ENCODE results near the gene ARHGEF39. TPM values are rescaled to one million over a fixed set of nuclear protein-coding genes. Genes with fewer than 3 reads are reported as not detected.
A peak's percentile ranks its signal among the peaks of the same experiment; 100 is the strongest.

Gene ARHGEF39
- total and polyA plus RNA-seq, 4 experiments from 2014 or later: 1.0 to 1.1 TPM; not detected in 2

GRCh38 chr9:35667939-35668338 is 2.9 kb upstream of the ARHGEF39 start:
- DNase-seq: no peak
- no peak overlapping the region for H3K4me3 ChIP-seq (ENCODE audit: low read length in 2 of 2)
- H3K27ac Mint-ChIP-seq: no peak overlapping the region
- H3K9me3 ChIP-seq (ENCODE audit: control insufficient read depth in 1 of 2, low read length in 2 of 2): no peaks in the 10 kb centered on the region
- ChIA-PET POLR2A (ENCODE audit: partially characterized antibody) (no interaction called here), CTCF (ENCODE audit: partially characterized antibody) (interaction anchor here (0.6 to 17.9 kb wide), 4 partner anchors 9 to 62 kb away, joined by 3 to 339 read pairs (median 133); partner anchors contain the start of genes CCDC107, RMRP, SIT1 and TPM2)
- peaks cover 19 to 37% (median 28%) of the 10 kb centered on the region in 4 donors for H3K4me1 Mint-ChIP-seq
- no peaks in the 10 kb centered on the region for H3K36me3 ChIP-seq (ENCODE audit: insufficient read depth, low read length)
- H3K27me3 Mint-ChIP-seq: no peaks in the 10 kb centered on the region
- H3K27me3 ChIP-seq (ENCODE audit: insufficient read depth, low read length): no peaks in the 10 kb centered on the region
- H3K9me3 Mint-ChIP-seq: peaks cover 0 to under 1% (median 0%) of the 10 kb centered on the region in 8 donors
- H3K27ac ChIP-seq (ENCODE audit: low read depth, low read length): no peak overlapping the region
- intact Hi-C loops (cut with micrococcal nuclease): no loop called here
- H3K4me1 ChIP-seq (ENCODE audit: insufficient read depth, low read length): peaks cover 25% of the 10 kb centered on the region
- H3K4me3 Mint-ChIP-seq: no peak overlapping the region
- H3K36me3 Mint-ChIP-seq: no peaks in the 10 kb centered on the region

- intact Hi-C loops (cut with micrococcal nuclease): no loop called here
- DNase-seq: no peak
- Histone ChIP-seq H3K9me3 (ENCODE audit: control insufficient read depth in 1 of 2, low read length in 2 of 2) (no peaks in the 10 kb centered on the region), H3K4me1 (ENCODE audit: insufficient read depth, low read length) (peaks cover 39% of the 10 kb centered on the region), H3K27ac (ENCODE audit: low read depth, low read length) (no peak overlapping the region), H3K36me3 (ENCODE audit: insufficient read depth, low read length) (no peaks in the 10 kb centered on the region), H3K4me3 (ENCODE audit: low read length in 2 of 2) (no peak overlapping the region), H3K27me3 (ENCODE audit: insufficient read depth, low read length) (no peaks in the 10 kb centered on the region)
- H3K9me3 Mint-ChIP-seq: peaks cover 0 to 1% (median 0%) of the 10 kb centered on the region in 8 donors
- H3K27me3 Mint-ChIP-seq: no peaks in the 10 kb centered on the region
- peaks cover 32 to 51% (median 42%) of the 10 kb centered on the region in 4 donors for H3K4me1 Mint-ChIP-seq
- ChIA-PET CTCF (ENCODE audit: partially characterized antibody) (interaction anchor here (1.0 to 17.9 kb wide), 5 partner anchors 9 to 216 kb away, joined by 3 to 339 read pairs (median 10); partner anchors contain the start of genes CCDC107, RMRP, SIT1 and TPM2), POLR2A (ENCODE audit: partially characterized antibody) (interaction anchor here (1.8 to 12.3 kb wide), 4 partner anchors 9 to 65 kb away, joined by 8 to 420 read pairs (median 96); partner anchors contain the start of genes CCDC107, CREB3, RMRP and SIT1)
- peak overlapping the region in 1 of 8 donors; percentile 15 for H3K4me3 Mint-ChIP-seq
- peaks cover 4% of the 10 kb centered on the region in 2 donors for H3K36me3 Mint-ChIP-seq
- H3K27ac Mint-ChIP-seq: peak overlapping the region in 2 of 7 donors; percentile 9 to 42
Measured at GRCh38 chr9:35666549-35666948, 1.6 kb upstream of the ARHGEF39 start.

GRCh38 chr9:35666045-35666444 is 1.1 kb upstream of the ARHGEF39 start:
- Histone ChIP-seq H3K27ac (ENCODE audit: low read depth, low read length) (no peak overlapping the region), H3K9me3 (ENCODE audit: control insufficient read depth in 1 of 2, low read length in 2 of 2) (no peaks in the 10 kb centered on the region), H3K36me3 (ENCODE audit: insufficient read depth, low read length) (no peaks in the 10 kb centered on the region), H3K27me3 (ENCODE audit: insufficient read depth, low read length) (no peaks in the 10 kb centered on the region), H3K4me3 (ENCODE audit: low read length in 2 of 2) (no peak overlapping the region), H3K4me1 (ENCODE audit: insufficient read depth, low read length) (peaks cover 44% of the 10 kb centered on the region)
- Mint-ChIP-seq H3K27ac (peak overlapping the region in 5 of 7 donors; percentile 9 to 63 (median 37)), H3K4me1 (peaks cover 32 to 56% (median 45%) of the 10 kb centered on the region in 4 donors), H3K36me3 (peaks cover 5 to 7% of the 10 kb centered on the region in 2 donors), H3K27me3 (no peaks in the 10 kb centered on the region), H3K9me3 (peaks cover 0 to 1% (median 0%) of the 10 kb centered on the region in 8 donors), H3K4me3 (peak overlapping the region in 7 of 8 donors; percentile 8 to 91 (median 88))
- intact Hi-C loops (cut with micrococcal nuclease): no loop called here
- no peak for DNase-seq
- CTCF ChIA-PET (ENCODE audit: partially characterized antibody): interaction anchor here (1.1 to 17.9 kb wide), 9 partner anchors 9 to 68 kb away, joined by 3 to 339 read pairs (median 10); partner anchors contain the start of genes CCDC107, CREB3, RMRP and SIT1
- POLR2A ChIA-PET (ENCODE audit: partially characterized antibody): interaction anchor here (0.9 to 12.3 kb wide), 8 partner anchors 9 to 83 kb away, joined by 3 to 420 read pairs (median 6); partner anchors contain the start of genes CCDC107, CREB3, GBA2 and RGP1

GRCh38 chr9:35665471-35665818 is 450 bp upstream of the ARHGEF39 start:
- POLR2A ChIA-PET (ENCODE audit: partially characterized antibody): interaction anchor here (0.9 to 12.3 kb wide), 10 partner anchors 8 to 83 kb away, joined by 3 to 420 read pairs (median 4); partner anchors contain the start of genes CCDC107, CREB3, GBA2 and RGP1
- Histone ChIP-seq H3K27me3 (ENCODE audit: insufficient read depth, low read length) (no peaks in the 10 kb centered on the region), H3K36me3 (ENCODE audit: insufficient read depth, low read length) (peaks cover 5% of the 10 kb centered on the region), H3K4me1 (ENCODE audit: insufficient read depth, low read length) (peaks cover 50% of the 10 kb centered on the region), H3K27ac (ENCODE audit: low read depth, low read length) (peak overlapping the region; percentile 96), H3K9me3 (ENCODE audit: control insufficient read depth in 1 of 2, low read length in 2 of 2) (no peaks in the 10 kb centered on the region), H3K4me3 (ENCODE audit: low read length in 2 of 2) (peak overlapping the region; percentile 42 to 51)
- no peak for DNase-seq
- Mint-ChIP-seq H3K27me3 (no peaks in the 10 kb centered on the region), H3K4me1 (peaks cover 38 to 62% (median 51%) of the 10 kb centered on the region in 4 donors), H3K4me3 (peak overlapping the region; percentile 83 to 91 (median 88)), H3K9me3 (peaks cover 0 to 1% (median 0%) of the 10 kb centered on the region in 8 donors), H3K36me3 (peaks cover 10 to 13% of the 10 kb centered on the region in 2 donors), H3K27ac (peak overlapping the region; percentile 15 to 100 (median 89))
- CTCF ChIA-PET (ENCODE audit: partially characterized antibody): interaction anchor here (0.8 to 17.9 kb wide), 17 partner anchors 8 to 161 kb away, joined by 3 to 339 read pairs (median 4); partner anchors contain the start of genes CCDC107, CREB3, RMRP and SIT1
- intact Hi-C loops (cut with micrococcal nuclease): no loop called here

GRCh38 chr9:35662437-35662836 is 2.6 kb downstream of the ARHGEF39 start:
- CTCF ChIA-PET (ENCODE audit: partially characterized antibody): interaction anchor here (0.8 to 19.4 kb wide), 8 partner anchors 15 to 94 kb away, joined by 3 to 339 read pairs (median 79); partner anchors contain the start of genes CD72, CREB3, GBA2 and RGP1
- no peak overlapping the region for H3K4me3 ChIP-seq (ENCODE audit: low read length in 2 of 2)
- POLR2A ChIA-PET (ENCODE audit: partially characterized antibody): interaction anchor here (0.7 to 12.3 kb wide), 9 partner anchors 13 to 150 kb away, joined by 3 to 420 read pairs (median 5); partner anchors contain the start of genes CD72, CREB3, SIT1 and SPAG8

GRCh38 chr9:35661756-35662350 is 3.1 kb downstream of the ARHGEF39 start:
- H3K4me1 ChIP-seq (ENCODE audit: insufficient read depth, low read length): peaks cover 79% of the 10 kb centered on the region
- H3K9me3 ChIP-seq (ENCODE audit: control insufficient read depth in 1 of 2, low read length in 2 of 2): no peaks in the 10 kb centered on the region
- ChIA-PET POLR2A (ENCODE audit: partially characterized antibody) (interaction anchor here (0.9 to 12.3 kb wide), 11 partner anchors 9 to 220 kb away, joined by 3 to 420 read pairs (median 4); partner anchors contain the start of genes CD72, CREB3, SIT1 and SPAG8), CTCF (ENCODE audit: partially characterized antibody) (interaction anchor here (0.8 to 19.4 kb wide), 13 partner anchors 8 to 220 kb away, joined by 3 to 339 read pairs (median 7); partner anchors contain the start of genes CD72, CREB3, GBA2 and RGP1)
- peak overlapping the region; percentile 59 to 94 (median 86) for H3K4me3 Mint-ChIP-seq
- H3K4me1 Mint-ChIP-seq: peaks cover 60 to 95% (median 78%) of the 10 kb centered on the region in 4 donors
- peaks cover 2 to 4% of the 10 kb centered on the region in 2 donors for H3K27me3 Mint-ChIP-seq
- H3K36me3 ChIP-seq (ENCODE audit: insufficient read depth, low read length): peaks cover 10% of the 10 kb centered on the region
- no peak overlapping the region for H3K4me3 ChIP-seq (ENCODE audit: low read length in 2 of 2)
- H3K9me3 Mint-ChIP-seq: peaks cover 0 to 9% (median 4%) of the 10 kb centered on the region in 8 donors
- intact Hi-C loops (cut with micrococcal nuclease): loop anchor here (2.0 kb wide), 1 partner anchor 15 kb away; no protein-coding TSS in a partner anchor
- peaks cover 21 to 40% of the 10 kb centered on the region in 2 donors for H3K36me3 Mint-ChIP-seq
- peak; percentile 64 to 81 (median 70) for DNase-seq
- H3K27ac Mint-ChIP-seq: peak overlapping the region; percentile 82 to 100 (median 97)
- peak overlapping the region; percentile 96 for H3K27ac ChIP-seq (ENCODE audit: low read depth, low read length)
- H3K27me3 ChIP-seq (ENCODE audit: insufficient read depth, low read length): no peaks in the 10 kb centered on the region

More at GRCh38 chr9:35662437-35662836, 2.6 kb downstream of the ARHGEF39 start:
- H3K4me1 Mint-ChIP-seq: peaks cover 57 to 89% (median 73%) of the 10 kb centered on the region in 4 donors
- peaks cover 10% of the 10 kb centered on the region for H3K36me3 ChIP-seq (ENCODE audit: insufficient read depth, low read length)
- H3K4me3 Mint-ChIP-seq: peak overlapping the region; percentile 45 to 94 (median 86)
- H3K27me3 Mint-ChIP-seq: peaks cover 2 to 4% of the 10 kb centered on the region in 2 donors
- peak overlapping the region; percentile 96 for H3K27ac ChIP-seq (ENCODE audit: low read depth, low read length)
- peaks cover 21 to 36% of the 10 kb centered on the region in 2 donors for H3K36me3 Mint-ChIP-seq
- peaks cover 0 to 7% (median 4%) of the 10 kb centered on the region in 8 donors for H3K9me3 Mint-ChIP-seq
- peaks cover 73% of the 10 kb centered on the region for H3K4me1 ChIP-seq (ENCODE audit: insufficient read depth, low read length)
- intact Hi-C loops (cut with micrococcal nuclease): loop anchor here (2.0 kb wide), 1 partner anchor 16 kb away; no protein-coding TSS in a partner anchor
- no peak for DNase-seq
- no peaks in the 10 kb centered on the region for H3K9me3 ChIP-seq (ENCODE audit: control insufficient read depth in 1 of 2, low read length in 2 of 2)
- no peaks in the 10 kb centered on the region for H3K27me3 ChIP-seq (ENCODE audit: insufficient read depth, low read length)
- H3K27ac Mint-ChIP-seq: peak overlapping the region; percentile 82 to 100 (median 97)

Data from CD4-positive, alpha-beta memory T cell (primary cell).